ENCODE data around the gene SH3BGRL2.
"Not testable (repeated sequence)": the region's sequence is repeated elsewhere in the genome, so short reads cannot be mapped to it uniquely, and the experiment has no call there.

Gene SH3BGRL2

DNA sequence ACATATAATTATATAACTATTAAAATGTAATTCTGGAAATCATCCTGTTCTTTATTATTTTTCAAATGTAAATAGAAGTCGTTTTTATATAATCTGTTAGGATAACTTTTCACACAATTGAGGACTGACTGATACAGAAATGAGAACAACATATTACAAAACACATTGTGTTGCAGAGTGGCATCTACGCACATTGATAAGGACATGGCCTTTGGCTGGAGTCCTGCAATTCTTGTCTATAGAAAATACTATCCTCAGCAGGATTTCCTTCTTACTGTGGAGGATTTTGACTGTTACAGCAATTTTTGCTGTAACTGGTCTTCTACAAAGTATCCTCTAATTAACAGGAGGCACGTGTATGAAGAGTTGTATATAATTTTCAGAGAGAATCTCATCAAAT, 19.8 kb downstream of the SH3BGRL2 start:
- DNase-seq: no peak

DNA sequence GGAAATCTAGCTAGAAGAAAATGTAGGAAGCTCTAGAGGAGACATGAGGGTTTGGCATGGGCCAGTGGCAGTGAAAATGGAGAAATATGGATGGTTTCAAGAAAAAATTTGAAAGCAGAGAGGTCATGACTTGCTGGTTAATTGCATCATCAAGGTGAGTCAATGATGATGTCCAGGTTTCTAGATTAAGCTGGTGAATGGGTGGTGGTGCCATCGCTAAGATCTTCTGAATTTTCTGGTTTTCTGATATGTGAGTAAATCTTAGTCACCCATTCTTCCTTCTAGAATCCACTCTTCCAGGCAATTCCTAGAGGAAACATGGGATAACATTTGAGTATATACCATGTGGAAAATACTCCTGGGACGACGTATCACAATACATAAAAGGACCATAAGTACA, 25.0 kb downstream of the SH3BGRL2 start:
- DNase-seq: no peak

- no peak for DNase-seq
These were observed 26.1 kb downstream of the SH3BGRL2 start for GRCh38 chr6:79657238-79657637.

- DNase-seq: not testable (repeated sequence)
These were observed 32.5 kb downstream of the SH3BGRL2 start for GRCh38 chr6:79663655-79664054.

- no peak for DNase-seq
These were observed 34.8 kb downstream of the SH3BGRL2 start for GRCh38 chr6:79665725-79666551.

DNA sequence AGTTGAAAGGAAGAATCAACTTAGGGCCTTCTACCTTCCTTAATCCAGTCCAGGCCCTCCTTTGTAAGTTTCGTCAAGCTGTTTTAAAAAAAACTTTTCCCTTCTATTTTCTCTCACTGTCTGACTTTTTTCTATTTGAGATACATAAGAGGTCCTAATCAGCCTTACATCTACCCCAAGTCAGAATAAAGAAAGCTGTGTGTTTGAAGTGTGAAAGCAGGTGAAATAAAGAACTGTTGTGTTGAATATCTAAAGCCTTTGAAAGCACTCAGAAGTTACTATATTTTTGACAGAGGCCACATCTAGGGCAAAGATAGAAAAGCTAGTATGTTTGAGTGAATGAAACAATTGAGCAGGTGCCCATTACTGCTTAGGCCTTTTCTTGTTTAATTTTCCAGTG, 35.5 kb downstream of the SH3BGRL2 start:
- DNase-seq: no peak

- no peak for DNase-seq
These were observed 37.3 kb downstream of the SH3BGRL2 start for GRCh38 chr6:79668381-79668780.

DNA sequence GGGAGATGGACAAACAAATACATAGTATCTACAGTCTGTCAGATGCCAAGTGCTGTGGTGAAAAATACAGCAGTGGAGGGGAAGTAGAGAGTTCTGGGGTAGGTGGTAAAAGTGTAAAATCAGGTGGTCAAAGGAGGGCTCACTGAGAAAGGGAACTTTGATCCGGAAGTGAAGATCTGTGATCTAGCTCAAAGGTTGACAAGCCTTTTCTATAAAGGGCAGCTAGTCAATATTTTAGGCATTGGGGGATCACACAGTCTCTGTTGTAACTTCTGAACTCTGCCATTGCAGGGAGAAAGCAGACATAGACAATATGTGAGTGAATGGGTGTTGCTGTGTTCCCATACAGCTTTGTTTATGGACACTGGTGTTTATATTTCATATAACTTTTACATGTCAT, 38.6 kb downstream of the SH3BGRL2 start:
- DNase-seq: no peak

- DNase-seq: no peak
These were observed 39.7 kb downstream of the SH3BGRL2 start for GRCh38 chr6:79670789-79671188.

DNA sequence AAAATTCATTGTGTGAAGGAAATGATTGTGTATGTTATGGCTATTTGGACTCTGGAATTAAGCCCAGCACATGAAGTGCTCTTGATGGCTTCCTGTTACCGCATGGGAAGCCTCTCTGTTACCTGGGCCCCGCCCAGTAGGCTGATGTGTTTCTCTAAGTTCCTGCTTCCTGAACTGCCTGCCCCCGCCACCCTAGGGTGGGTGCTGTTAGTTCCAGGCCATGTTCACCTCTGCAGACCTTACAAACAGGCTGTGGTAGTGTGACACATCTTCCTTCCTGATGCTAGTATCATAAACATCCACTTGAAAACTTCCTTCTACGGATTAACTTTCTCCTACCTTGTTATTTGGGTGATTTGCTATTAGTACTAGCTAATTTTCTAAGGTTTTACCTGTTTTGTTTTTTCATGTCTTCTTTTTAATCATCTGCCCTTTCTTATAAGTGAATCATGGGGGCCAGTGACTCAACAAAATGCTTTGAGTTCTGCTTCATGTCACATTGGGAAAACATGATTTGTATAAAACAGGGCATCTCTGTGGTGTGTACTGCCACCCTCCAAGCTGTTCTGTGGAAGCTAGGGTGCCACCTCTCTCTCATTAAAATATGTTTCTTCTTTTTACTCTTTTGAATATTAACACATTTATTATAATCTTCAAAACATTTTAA, 40.6 kb downstream of the SH3BGRL2 start:
- DNase-seq: peak; percentile 40

DNA sequence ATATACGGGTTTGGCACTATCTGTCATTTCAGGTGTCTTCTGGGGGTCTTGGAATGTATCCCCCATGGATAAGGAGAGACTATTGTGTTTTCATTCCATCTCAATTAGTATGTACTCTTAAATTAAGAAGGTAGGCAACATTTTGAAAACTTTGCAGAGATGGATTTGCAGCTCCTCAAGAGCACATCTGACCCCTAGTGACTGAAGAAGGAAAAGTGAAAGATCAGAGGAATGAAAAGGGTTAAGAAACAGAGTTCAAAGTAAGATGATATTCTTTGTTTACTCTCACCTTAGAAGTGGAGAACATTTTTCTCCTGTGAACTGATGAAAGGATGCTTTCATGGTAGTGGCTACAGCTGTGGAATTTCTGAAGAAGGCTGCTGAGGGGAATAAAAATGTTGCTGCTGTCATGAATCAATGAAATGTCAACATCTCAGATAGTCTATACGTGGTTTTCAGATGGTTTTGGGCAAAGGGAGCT, 41.5 kb downstream of the SH3BGRL2 start:
- peak; percentile 19 for DNase-seq

DNA sequence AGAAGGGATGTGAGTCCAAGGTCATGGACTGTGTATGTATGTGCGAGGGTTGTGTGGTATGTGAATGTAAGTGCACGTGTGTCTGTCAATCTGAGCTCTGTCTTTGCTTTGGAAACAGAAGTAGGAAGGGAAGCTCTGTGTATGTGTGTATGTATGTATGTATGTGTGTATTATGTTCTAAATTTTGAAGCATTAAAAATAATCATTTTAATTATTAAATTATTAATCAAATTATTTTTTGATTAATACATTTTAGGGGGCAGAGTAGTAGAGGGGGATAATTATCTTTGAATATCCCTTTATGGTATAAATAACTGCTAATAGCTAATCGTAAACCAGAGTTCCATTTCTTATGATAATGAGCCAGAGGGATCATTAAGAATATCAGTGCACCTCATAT, 42.8 kb downstream of the SH3BGRL2 start:
- no peak for DNase-seq

GRCh38 chr6:79676785-79677736, 45.9 kb downstream of the SH3BGRL2 start:
- no peak for DNase-seq

DNA sequence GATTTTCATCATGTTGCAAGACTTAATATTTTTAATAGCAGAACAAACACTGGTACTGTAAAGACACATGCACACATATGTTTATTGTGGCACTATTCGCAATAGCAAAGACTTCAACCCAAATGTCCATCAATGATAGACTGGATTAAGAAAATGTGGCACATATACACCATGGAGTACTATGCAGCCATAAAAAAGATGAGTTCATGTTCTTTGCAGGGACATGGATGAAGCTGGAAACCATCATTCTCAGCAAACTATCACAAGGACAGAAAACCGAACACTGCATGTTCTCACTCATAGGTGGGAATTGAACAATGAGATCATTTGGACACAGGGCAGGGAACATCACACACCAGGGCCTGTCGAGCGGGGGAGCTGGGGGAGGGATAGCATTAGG, 51.6 kb downstream of the SH3BGRL2 start:
- not testable (repeated sequence) for DNase-seq

DNA sequence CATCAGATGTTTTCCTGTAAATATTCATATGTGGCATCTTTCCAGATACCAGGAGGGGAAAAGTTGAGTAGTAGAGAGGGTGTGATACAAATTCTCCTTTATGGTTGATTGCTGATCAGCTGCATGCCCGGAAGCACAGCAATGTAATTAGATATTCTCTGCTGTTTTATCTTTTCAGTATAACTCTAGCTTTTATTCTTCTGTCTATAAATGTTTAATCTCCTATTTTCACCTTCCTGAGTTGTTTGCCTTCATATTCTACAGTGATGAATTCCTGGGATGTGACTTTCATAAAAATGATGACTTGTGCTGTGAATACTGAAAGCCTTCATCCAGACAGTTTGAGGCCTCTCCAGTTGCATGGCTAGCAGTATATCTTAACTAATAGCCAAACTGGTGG, 53.7 kb downstream of the SH3BGRL2 start:
- no peak for DNase-seq

- no peak for DNase-seq
These were observed 55.7 kb downstream of the SH3BGRL2 start for GRCh38 chr6:79686707-79687309.

- no peak for DNase-seq
These were observed 56.6 kb downstream of the SH3BGRL2 start for GRCh38 chr6:79687759-79688158.

- DNase-seq: no peak
These were observed 63.0 kb downstream of the SH3BGRL2 start for GRCh38 chr6:79694156-79694555.

GRCh38 chr6:79694623-79695343, 63.7 kb downstream of the SH3BGRL2 start:
- DNase-seq: no peak

- no peak for DNase-seq
These were observed 66.3 kb downstream of the SH3BGRL2 start for GRCh38 chr6:79697430-79697829.

GRCh38 chr6:79699606-79700005, 68.5 kb downstream of the SH3BGRL2 start:
- no peak for DNase-seq

DNA sequence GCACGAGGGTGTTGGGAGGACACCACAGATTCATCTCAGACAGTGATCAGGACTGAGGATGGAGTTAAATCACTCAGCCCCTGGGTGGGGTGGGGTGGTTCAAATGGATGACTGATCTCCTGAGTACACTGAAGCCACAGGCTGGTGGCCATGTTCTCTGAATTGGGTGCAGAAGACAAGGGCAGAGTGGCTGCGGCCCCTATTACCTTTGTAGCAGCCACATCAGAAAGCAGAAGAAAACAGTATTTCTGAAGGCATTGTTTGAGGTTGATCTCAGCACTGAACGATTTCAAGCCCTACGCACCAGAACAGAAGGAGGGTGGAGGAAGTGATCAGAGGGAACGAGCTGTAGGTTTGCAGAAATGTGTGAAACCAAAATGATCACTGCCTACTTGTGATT, 71.6 kb downstream of the SH3BGRL2 start:
- DNase-seq: peak; percentile 25
